22Rv1 (cell line): ENCODE results near the gene PRKCE.

Experiments used
- CTCF ChIP-seq: fragments of 450-650 bp; IDR thresholded peaks from 2 replicates; pipeline ENCODE4 v1.5.1; 2017; ENCODE audit warnings: mild to moderate bottlenecking
- ZFX ChIP-seq: fragments of 450-650 bp; IDR thresholded peaks from 2 replicates; pipeline ENCODE4 v1.6.1; 2017; ENCODE audit warnings: antibody characterized with exemption, borderline replicate concordance

GRCh38 chr2:45837812-45838341, 186.4 kb downstream of the PRKCE start:
- TF ChIP-seq CTCF: no peak
- no peak for TF ChIP-seq ZFX
